ENCODE data around the gene MYL10. TPM values are rescaled to one million over a fixed set of nuclear protein-coding genes. Genes with fewer than 3 reads are reported as not detected.

The MYL10 gene
- total RNA-seq, 2 experiments from 2014 or later = not detected

GRCh38 chr7:101590663-101591435 lies 38.2 kb downstream of the MYL10 start:
- no peak overlapping the region for H3K4me2 ChIP-seq (ENCODE audit: low read length)
- no peaks in the 10 kb centered on the region for H3K4me1 ChIP-seq (ENCODE audit: insufficient read depth, low read length, poor library complexity, severe bottlenecking)
- TF ChIP-seq CTCF (conservative IDR thresholded peaks at IDR 0.05; ENCODE audit: low read length) (no peak), EZH2phosphoT487 (IDR thresholded peaks at IDR 0.05; ENCODE audit: borderline replicate concordance, low read depth, low read length) (no peak)
- no peak overlapping the region for H3K27ac ChIP-seq (ENCODE audit: low read depth, low read length, poor library complexity, severe bottlenecking)
- H3K4me3 ChIP-seq (ENCODE audit: low read depth, low read length, poor library complexity, severe bottlenecking) = no peak overlapping the region
- H4K20me1 ChIP-seq (ENCODE audit: insufficient read depth, low read length) = no peaks in the 10 kb centered on the region
- H3K36me3 ChIP-seq (ENCODE audit: insufficient read depth, low read length) = no peaks in the 10 kb centered on the region
- intact Hi-C loops (cut with micrococcal nuclease; ENCODE audit: unreplicated experiment) = no loop called here
- H3K9me3 ChIP-seq (ENCODE audit: low read length) = no peaks in the 10 kb centered on the region
- POLR2A ChIA-PET = interaction anchor here (0.6 kb wide), 1 partner anchor 380 kb away, joined by 3 read pairs; no protein-coding TSS in a partner anchor
- BruUV-seq (replicated peaks) = no TSS peak
- no peak overlapping the region for H2AFZ ChIP-seq (ENCODE audit: low read length)
- H3K9me2 ChIP-seq (ENCODE audit: insufficient read depth, low read length) = no peaks in the 10 kb centered on the region
- no peaks in the 10 kb centered on the region for H3K79me2 ChIP-seq (ENCODE audit: insufficient read depth, low read depth, low read length)
- CTCF ChIA-PET (ENCODE audit: unreplicated experiment) = interaction anchor here (1.0 kb wide), 1 partner anchor 12 kb away, joined by 3 read pairs; no protein-coding TSS in a partner anchor
- no peak for DNase-seq (ENCODE audit: low spot score)

- no peak overlapping the region for H3K4me3 ChIP-seq (ENCODE audit: low read depth, low read length, poor library complexity, severe bottlenecking)
- no peak overlapping the region for H2AFZ ChIP-seq (ENCODE audit: low read length)
- H3K4me2 ChIP-seq (ENCODE audit: low read length) = no peak overlapping the region
- ChIA-PET POLR2A (interaction anchor here (0.5 kb wide), 1 partner anchor 555 kb away, joined by 5 read pairs; no protein-coding TSS in a partner anchor), CTCF (ENCODE audit: unreplicated experiment) (no interaction called here)
- no peak for DNase-seq (ENCODE audit: low spot score)
- no peaks in the 10 kb centered on the region for H3K4me1 ChIP-seq (ENCODE audit: insufficient read depth, low read length, poor library complexity, severe bottlenecking)
- no peak overlapping the region for H3K27ac ChIP-seq (ENCODE audit: low read depth, low read length, poor library complexity, severe bottlenecking)
- no peak for TF ChIP-seq CTCF (conservative IDR thresholded peaks at IDR 0.05; ENCODE audit: low read length)
- TF ChIP-seq EZH2phosphoT487 (IDR thresholded peaks at IDR 0.05; ENCODE audit: borderline replicate concordance, low read depth, low read length) = no peak
- no peaks in the 10 kb centered on the region for H3K9me2 ChIP-seq (ENCODE audit: insufficient read depth, low read length)
- no TSS peak for BruUV-seq (replicated peaks)
- H3K9me3 ChIP-seq (ENCODE audit: low read length) = no peaks in the 10 kb centered on the region
- H3K36me3 ChIP-seq (ENCODE audit: insufficient read depth, low read length) = no peaks in the 10 kb centered on the region
- intact Hi-C loops (cut with micrococcal nuclease; ENCODE audit: unreplicated experiment) = no loop called here
- H3K79me2 ChIP-seq (ENCODE audit: insufficient read depth, low read depth, low read length) = no peaks in the 10 kb centered on the region
- H4K20me1 ChIP-seq (ENCODE audit: insufficient read depth, low read length) = no peaks in the 10 kb centered on the region
These were observed 39.0 kb downstream of the MYL10 start for GRCh38 chr7:101589976-101590662.

- CTCF ChIA-PET (ENCODE audit: unreplicated experiment) = no interaction called here
- BruUV-seq (replicated peaks) = no TSS peak
These were observed 40.0 kb downstream of the MYL10 start for GRCh38 chr7:101589052-101589451.

More at GRCh38 chr7:101589052-101589451, 40.0 kb downstream of the MYL10 start:
- H3K79me2 ChIP-seq (ENCODE audit: insufficient read depth, low read depth, low read length) = no peaks in the 10 kb centered on the region
- H3K4me3 ChIP-seq (ENCODE audit: low read depth, low read length, poor library complexity, severe bottlenecking) = no peak overlapping the region
- H4K20me1 ChIP-seq (ENCODE audit: insufficient read depth, low read length) = no peaks in the 10 kb centered on the region
- H3K4me1 ChIP-seq (ENCODE audit: insufficient read depth, low read length, poor library complexity, severe bottlenecking) = no peaks in the 10 kb centered on the region
- H2AFZ ChIP-seq (ENCODE audit: low read length) = no peak overlapping the region
- no peaks in the 10 kb centered on the region for H3K36me3 ChIP-seq (ENCODE audit: insufficient read depth, low read length)
- TF ChIP-seq CTCF (conservative IDR thresholded peaks at IDR 0.05; ENCODE audit: low read length) (no peak), EZH2phosphoT487 (IDR thresholded peaks at IDR 0.05; ENCODE audit: borderline replicate concordance, low read depth, low read length) (no peak)
- H3K9me3 ChIP-seq (ENCODE audit: low read length) = no peaks in the 10 kb centered on the region
- no peak overlapping the region for H3K4me2 ChIP-seq (ENCODE audit: low read length)
- POLR2A ChIA-PET = no interaction called here
- intact Hi-C loops (cut with micrococcal nuclease; ENCODE audit: unreplicated experiment) = no loop called here
- no peaks in the 10 kb centered on the region for H3K9me2 ChIP-seq (ENCODE audit: insufficient read depth, low read length)
- no peak overlapping the region for H3K27ac ChIP-seq (ENCODE audit: low read depth, low read length, poor library complexity, severe bottlenecking)
- DNase-seq (ENCODE audit: low spot score) = no peak
